ENCODE measurements around the gene DLGAP4. TPM values are rescaled to one million over a fixed set of nuclear protein-coding genes. Genes with fewer than 3 reads are reported as not detected.

The DLGAP4 gene
- total RNA-seq, 2 experiments from 2014 or later, result 40.2 to 44.2 TPM

- CTCF ChIA-PET, result no interaction called here
- no peak overlapping the region for H3K27ac Mint-ChIP-seq
- no peak for DNase-seq
- H3K27me3 Mint-ChIP-seq, result peaks cover 12% of the 10 kb centered on the region
- no peaks in the 10 kb centered on the region for H3K36me3 Mint-ChIP-seq (ENCODE audit: low read depth)
- POLR2A ChIA-PET, result no interaction called here
- H3K9me3 Mint-ChIP-seq, result no peaks in the 10 kb centered on the region
- H3K4me1 Mint-ChIP-seq, result no peaks in the 10 kb centered on the region
- no peak overlapping the region for H3K4me3 Mint-ChIP-seq
These were observed 99.1 kb downstream of the DLGAP4 start for GRCh38 chr20:36405255-36405654.

GRCh38 chr20:36407199-36407733, 101.1 kb downstream of the DLGAP4 start:
- Mint-ChIP-seq H3K36me3 (ENCODE audit: low read depth) (no peaks in the 10 kb centered on the region), H3K27me3 (peaks cover 1% of the 10 kb centered on the region), H3K9me3 (no peaks in the 10 kb centered on the region), H3K27ac (no peak overlapping the region), H3K4me1 (no peaks in the 10 kb centered on the region), H3K4me3 (no peak overlapping the region)
- no peak for DNase-seq
- ChIA-PET POLR2A (no interaction called here), CTCF (no interaction called here)

DNA sequence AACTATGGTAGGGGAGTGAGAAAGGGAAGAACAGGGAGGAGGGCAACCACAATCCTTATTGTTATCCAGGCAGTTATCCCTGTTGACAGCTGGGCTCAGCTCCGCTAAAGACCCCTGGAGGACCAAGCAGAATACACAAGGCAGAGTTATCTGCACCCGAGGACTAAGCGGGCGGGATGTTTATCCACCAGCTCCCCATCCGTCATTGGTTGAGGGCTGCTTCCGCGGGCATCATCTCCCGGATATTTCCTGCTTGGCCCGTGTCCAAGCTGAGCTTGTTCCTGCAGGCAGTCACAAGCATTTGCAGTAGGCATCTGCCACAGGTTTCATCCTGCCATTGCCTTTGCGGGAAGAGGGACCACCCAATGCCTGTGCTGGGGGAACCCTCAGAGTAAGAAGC, 102.1 kb downstream of the DLGAP4 start:
- H3K4me1 Mint-ChIP-seq, result no peaks in the 10 kb centered on the region
- no peak overlapping the region for H3K27ac Mint-ChIP-seq
- no peak for DNase-seq
- H3K36me3 Mint-ChIP-seq (ENCODE audit: low read depth), result no peaks in the 10 kb centered on the region
- ChIA-PET POLR2A (no interaction called here), CTCF (no interaction called here)
- H3K9me3 Mint-ChIP-seq, result no peaks in the 10 kb centered on the region
- H3K27me3 Mint-ChIP-seq, result no peaks in the 10 kb centered on the region
- H3K4me3 Mint-ChIP-seq, result no peak overlapping the region

- ChIA-PET POLR2A (no interaction called here), CTCF (no interaction called here)
- Mint-ChIP-seq H3K4me1 (no peaks in the 10 kb centered on the region), H3K27ac (no peak overlapping the region), H3K27me3 (no peaks in the 10 kb centered on the region), H3K4me3 (no peak overlapping the region), H3K9me3 (no peaks in the 10 kb centered on the region), H3K36me3 (ENCODE audit: low read depth) (no peaks in the 10 kb centered on the region)
- DNase-seq, result no peak
These were observed 105.8 kb downstream of the DLGAP4 start for GRCh38 chr20:36411861-36412454.

- H3K4me3 Mint-ChIP-seq, result no peak overlapping the region
- POLR2A ChIA-PET, result no interaction called here
- H3K27ac Mint-ChIP-seq, result no peak overlapping the region
- CTCF ChIA-PET, result no interaction called here
- no peak for DNase-seq
- H3K4me1 Mint-ChIP-seq, result no peaks in the 10 kb centered on the region
- H3K27me3 Mint-ChIP-seq, result no peaks in the 10 kb centered on the region
- no peaks in the 10 kb centered on the region for H3K36me3 Mint-ChIP-seq (ENCODE audit: low read depth)
- no peaks in the 10 kb centered on the region for H3K9me3 Mint-ChIP-seq
These were observed 109.4 kb downstream of the DLGAP4 start for GRCh38 chr20:36415475-36416002.

DNA sequence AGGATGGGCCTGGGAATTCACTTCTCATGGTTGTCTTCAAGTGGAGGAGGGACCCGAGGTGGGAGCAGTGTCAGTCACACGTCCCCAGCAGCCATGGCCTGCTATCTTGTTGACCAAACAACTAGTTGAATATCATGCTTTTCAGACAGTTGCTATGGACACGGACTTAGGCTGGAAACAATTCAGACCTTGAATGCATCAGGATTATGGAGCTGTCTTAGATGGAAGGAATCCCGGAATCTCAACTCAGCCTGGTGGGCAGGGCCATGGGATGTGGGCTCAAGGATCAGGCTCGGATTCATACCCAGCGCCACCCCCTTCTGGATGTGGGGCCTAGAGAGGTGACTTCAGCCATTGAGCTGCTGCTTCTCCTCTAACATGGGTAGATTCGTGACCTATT, 112.6 kb downstream of the DLGAP4 start:
- H3K9me3 Mint-ChIP-seq, result no peaks in the 10 kb centered on the region
- POLR2A ChIA-PET, result no interaction called here
- DNase-seq, result no peak
- CTCF ChIA-PET, result no interaction called here
- H3K4me1 Mint-ChIP-seq, result no peaks in the 10 kb centered on the region
- no peak overlapping the region for H3K27ac Mint-ChIP-seq
- peaks cover 6% of the 10 kb centered on the region for H3K27me3 Mint-ChIP-seq
- no peaks in the 10 kb centered on the region for H3K36me3 Mint-ChIP-seq (ENCODE audit: low read depth)
- no peak overlapping the region for H3K4me3 Mint-ChIP-seq

GRCh38 chr20:36421641-36422040, 115.5 kb downstream of the DLGAP4 start:
- DNase-seq, result no peak
- H3K4me1 Mint-ChIP-seq, result no peaks in the 10 kb centered on the region
- no peak overlapping the region for H3K27ac Mint-ChIP-seq
- no peaks in the 10 kb centered on the region for H3K9me3 Mint-ChIP-seq
- peaks cover 12% of the 10 kb centered on the region for H3K27me3 Mint-ChIP-seq
- H3K4me3 Mint-ChIP-seq, result no peak overlapping the region
- ChIA-PET POLR2A (no interaction called here), CTCF (no interaction called here)
- no peaks in the 10 kb centered on the region for H3K36me3 Mint-ChIP-seq (ENCODE audit: low read depth)

- Mint-ChIP-seq H3K27me3 (peaks cover 16% of the 10 kb centered on the region), H3K9me3 (no peaks in the 10 kb centered on the region), H3K4me3 (no peak overlapping the region), H3K4me1 (no peaks in the 10 kb centered on the region), H3K27ac (no peak overlapping the region), H3K36me3 (ENCODE audit: low read depth) (no peaks in the 10 kb centered on the region)
- DNase-seq, result no peak
- CTCF ChIA-PET, result no interaction called here
- POLR2A ChIA-PET, result no interaction called here
These were observed 118.2 kb downstream of the DLGAP4 start for GRCh38 chr20:36424314-36424713.

GRCh38 chr20:36425166-36425565, 119.0 kb downstream of the DLGAP4 start:
- no peak for DNase-seq
- H3K9me3 Mint-ChIP-seq, result no peaks in the 10 kb centered on the region
- H3K36me3 Mint-ChIP-seq (ENCODE audit: low read depth), result no peaks in the 10 kb centered on the region
- H3K4me3 Mint-ChIP-seq, result no peak overlapping the region
- no peak overlapping the region for H3K27ac Mint-ChIP-seq
- ChIA-PET POLR2A (no interaction called here), CTCF (no interaction called here)
- no peaks in the 10 kb centered on the region for H3K4me1 Mint-ChIP-seq
- peaks cover 16% of the 10 kb centered on the region for H3K27me3 Mint-ChIP-seq

DNA sequence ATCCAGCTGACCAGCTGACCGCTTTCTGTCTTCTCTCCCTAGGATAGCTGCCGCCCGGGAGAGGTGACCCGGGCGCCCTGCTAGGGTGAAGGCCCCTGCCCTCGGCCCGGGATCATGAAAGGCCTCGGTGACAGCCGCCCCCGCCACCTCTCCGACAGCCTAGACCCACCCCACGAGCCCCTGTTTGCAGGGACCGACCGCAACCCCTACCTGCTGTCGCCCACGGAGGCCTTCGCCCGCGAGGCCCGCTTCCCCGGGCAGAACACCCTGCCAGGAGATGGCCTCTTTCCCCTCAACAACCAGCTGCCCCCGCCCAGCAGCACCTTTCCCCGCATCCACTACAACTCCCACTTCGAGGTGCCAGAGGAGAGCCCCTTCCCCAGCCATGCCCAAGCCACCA, 125.5 kb downstream of the DLGAP4 start:
- no peak for DNase-seq
- CTCF ChIA-PET, result no interaction called here
- POLR2A ChIA-PET, result no interaction called here

DNA sequence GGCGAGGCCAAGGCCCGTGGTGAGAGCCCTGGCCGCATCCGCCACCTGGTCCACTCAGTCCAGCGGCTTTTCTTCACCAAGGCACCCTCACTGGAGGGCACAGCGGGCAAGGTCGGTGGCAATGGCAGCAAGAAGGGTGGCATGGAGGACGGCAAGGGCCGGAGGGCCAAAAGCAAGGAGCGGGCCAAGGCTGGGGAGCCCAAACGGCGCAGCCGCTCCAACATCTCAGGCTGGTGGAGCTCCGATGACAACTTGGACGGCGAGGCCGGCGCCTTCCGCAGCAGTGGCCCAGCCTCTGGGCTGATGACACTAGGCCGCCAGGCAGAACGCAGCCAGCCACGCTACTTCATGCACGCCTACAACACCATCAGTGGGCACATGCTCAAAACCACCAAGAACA, 126.0 kb downstream of the DLGAP4 start:
- DNase-seq, result no peak
- Mint-ChIP-seq H3K27ac (no peak overlapping the region), H3K4me1 (peaks cover 2% of the 10 kb centered on the region), H3K4me3 (no peak overlapping the region), H3K9me3 (no peaks in the 10 kb centered on the region), H3K27me3 (peaks cover 5% of the 10 kb centered on the region), H3K36me3 (ENCODE audit: low read depth) (no peaks in the 10 kb centered on the region)
- POLR2A ChIA-PET, result no interaction called here
- CTCF ChIA-PET, result no interaction called here

More for the DNA sequence above, 125.5 kb downstream of the DLGAP4 start:
- no peaks in the 10 kb centered on the region for H3K4me1 Mint-ChIP-seq
- H3K27me3 Mint-ChIP-seq, result peaks cover 7% of the 10 kb centered on the region
- H3K9me3 Mint-ChIP-seq, result no peaks in the 10 kb centered on the region
- no peaks in the 10 kb centered on the region for H3K36me3 Mint-ChIP-seq (ENCODE audit: low read depth)
- H3K4me3 Mint-ChIP-seq, result no peak overlapping the region
- no peak overlapping the region for H3K27ac Mint-ChIP-seq

DNA sequence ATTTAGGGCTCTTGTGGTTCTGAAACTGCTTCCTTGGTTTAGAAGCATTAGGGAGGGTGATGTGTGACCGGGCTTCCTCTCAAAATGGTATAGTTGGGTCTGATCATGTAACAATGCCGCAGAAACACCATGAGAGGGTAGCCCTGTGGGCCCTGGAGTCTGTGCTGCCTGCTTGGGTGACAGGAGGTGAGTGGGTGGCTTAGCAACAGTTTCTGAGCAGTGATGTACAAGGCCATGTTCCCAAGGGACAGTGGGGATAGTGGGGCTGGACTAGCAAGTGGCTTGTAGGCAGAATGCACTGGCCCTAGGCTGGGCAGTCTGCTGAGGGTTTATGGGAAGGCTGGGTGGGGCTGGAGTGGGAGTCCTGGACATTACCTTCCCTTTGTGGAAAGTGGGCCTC, 128.2 kb downstream of the DLGAP4 start:
- H3K36me3 Mint-ChIP-seq (ENCODE audit: low read depth), result no peaks in the 10 kb centered on the region
- H3K4me3 Mint-ChIP-seq, result no peak overlapping the region
- POLR2A ChIA-PET, result no interaction called here
- H3K27ac Mint-ChIP-seq, result no peak overlapping the region
- peaks cover 2% of the 10 kb centered on the region for H3K4me1 Mint-ChIP-seq
- H3K27me3 Mint-ChIP-seq, result peaks cover 3% of the 10 kb centered on the region
- DNase-seq, result no peak
- CTCF ChIA-PET, result no interaction called here
- H3K9me3 Mint-ChIP-seq, result no peaks in the 10 kb centered on the region

GRCh38 chr20:36435124-36435523, 129.0 kb downstream of the DLGAP4 start:
- no peaks in the 10 kb centered on the region for H3K36me3 Mint-ChIP-seq (ENCODE audit: low read depth)
- peaks cover 3% of the 10 kb centered on the region for H3K27me3 Mint-ChIP-seq
- ChIA-PET POLR2A (no interaction called here), CTCF (no interaction called here)
- H3K4me1 Mint-ChIP-seq, result peaks cover 2% of the 10 kb centered on the region
- no peak for DNase-seq
- H3K9me3 Mint-ChIP-seq, result no peaks in the 10 kb centered on the region
- no peak overlapping the region for H3K27ac Mint-ChIP-seq
- no peak overlapping the region for H3K4me3 Mint-ChIP-seq

Data from activated CD4-positive, alpha-beta memory T cell treated with anti-CD3 and anti-CD28 coated beads, Interleukin-2, amount 10 ng/mL, durations not matched to agents 7 days and 5 days (primary cell).